ENCODE data around the gene P3H2.

Gene P3H2

GRCh38 chr3:190122198-190122771 lies 1.6 kb upstream of the P3H2 start:
- no peak for DNase-seq

GRCh38 chr3:190121383-190121782 lies 686 bp upstream of the P3H2 start:
- DNase-seq: no peak

- no peak for DNase-seq
These were observed 322 bp upstream of the P3H2 start for GRCh38 chr3:190121061-190121377.

GRCh38 chr3:190119461-190120268 lies 1.0 kb downstream of the P3H2 start:
- peak in 1 of 2 donors; percentile 10 for DNase-seq

- DNase-seq: no peak
These were observed 2.3 kb downstream of the P3H2 start for GRCh38 chr3:190118438-190118837.

GRCh38 chr3:190117981-190118380 lies 2.7 kb downstream of the P3H2 start:
- no peak for DNase-seq

GRCh38 chr3:190116551-190117067 lies 4.1 kb downstream of the P3H2 start:
- DNase-seq: no peak

GRCh38 chr3:190110826-190111225 lies 9.9 kb downstream of the P3H2 start:
- no peak for DNase-seq

- no peak for DNase-seq
These were observed 11.3 kb downstream of the P3H2 start for GRCh38 chr3:190109441-190109840.

- DNase-seq: no peak
These were observed 11.9 kb downstream of the P3H2 start for GRCh38 chr3:190108804-190109203.

GRCh38 chr3:190105876-190106275 lies 14.8 kb downstream of the P3H2 start:
- DNase-seq: no peak

GRCh38 chr3:190101320-190102011 lies 19.2 kb downstream of the P3H2 start:
- DNase-seq: peak; percentile 46 to 54

GRCh38 chr3:190099099-190099498 lies 21.6 kb downstream of the P3H2 start:
- no peak for DNase-seq

- DNase-seq: no peak
These were observed 23.1 kb downstream of the P3H2 start for GRCh38 chr3:190097617-190098016.

- DNase-seq: no peak
These were observed 23.7 kb downstream of the P3H2 start for GRCh38 chr3:190097025-190097424.

GRCh38 chr3:190096345-190096744 lies 24.4 kb downstream of the P3H2 start:
- no peak for DNase-seq

GRCh38 chr3:190094160-190094718 lies 26.5 kb downstream of the P3H2 start:
- DNase-seq: no peak

GRCh38 chr3:190092250-190092649 lies 28.4 kb downstream of the P3H2 start:
- peak; percentile 24 to 25 for DNase-seq

- DNase-seq: peak in 1 of 2 donors; percentile 17
These were observed 31.0 kb downstream of the P3H2 start for GRCh38 chr3:190089711-190090110.

- no peak for DNase-seq
These were observed 31.8 kb downstream of the P3H2 start for GRCh38 chr3:190088890-190089289.

GRCh38 chr3:190086191-190086590 lies 34.5 kb downstream of the P3H2 start:
- no peak for DNase-seq

- no peak for DNase-seq
These were observed 35.7 kb downstream of the P3H2 start for GRCh38 chr3:190084983-190085382.

- no peak for DNase-seq
These were observed 37.1 kb downstream of the P3H2 start for GRCh38 chr3:190083635-190084034.

- no peak for DNase-seq
These were observed 39.3 kb downstream of the P3H2 start for GRCh38 chr3:190081389-190081788.
